ENCODE data around the gene FAM3D.
"Not testable (repeated sequence)": the region's sequence is repeated elsewhere in the genome, so short reads cannot be mapped to it uniquely, and the experiment has no call there.

FAM3D gene, protein sequence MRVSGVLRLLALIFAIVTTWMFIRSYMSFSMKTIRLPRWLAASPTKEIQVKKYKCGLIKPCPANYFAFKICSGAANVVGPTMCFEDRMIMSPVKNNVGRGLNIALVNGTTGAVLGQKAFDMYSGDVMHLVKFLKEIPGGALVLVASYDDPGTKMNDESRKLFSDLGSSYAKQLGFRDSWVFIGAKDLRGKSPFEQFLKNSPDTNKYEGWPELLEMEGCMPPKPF

DNA sequence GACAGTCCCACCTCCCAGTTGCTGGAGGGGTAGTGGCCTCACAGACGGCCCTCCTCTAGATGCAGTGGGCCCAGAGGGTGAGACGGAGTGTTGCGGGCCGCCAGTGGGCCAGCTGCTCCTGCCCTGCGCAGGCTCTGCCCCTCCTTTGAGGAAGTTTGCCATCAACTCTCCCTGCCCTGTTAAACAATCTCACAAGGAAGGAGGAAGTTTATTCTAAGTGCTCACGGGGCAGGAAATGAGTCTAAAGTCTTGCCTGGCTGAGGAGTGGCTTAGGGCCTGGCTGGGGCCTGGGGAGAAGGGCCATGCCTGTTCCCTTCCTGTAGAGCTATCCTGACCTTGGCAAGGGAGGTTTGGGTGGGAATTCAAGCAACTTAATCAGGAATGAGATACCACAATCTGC is at the start of gene FAM3D:
Gene FAM3D (minus strand): TSS at position 92 of the 400 bp plus-strand sequence. CDS start 11,211 bp downstream, outside the sequence.
- no peak for DNase-seq

GRCh38 chr3:58713715-58714401 is 47.3 kb upstream of the FAM3D start:
- DNase-seq, result no peak

DNA sequence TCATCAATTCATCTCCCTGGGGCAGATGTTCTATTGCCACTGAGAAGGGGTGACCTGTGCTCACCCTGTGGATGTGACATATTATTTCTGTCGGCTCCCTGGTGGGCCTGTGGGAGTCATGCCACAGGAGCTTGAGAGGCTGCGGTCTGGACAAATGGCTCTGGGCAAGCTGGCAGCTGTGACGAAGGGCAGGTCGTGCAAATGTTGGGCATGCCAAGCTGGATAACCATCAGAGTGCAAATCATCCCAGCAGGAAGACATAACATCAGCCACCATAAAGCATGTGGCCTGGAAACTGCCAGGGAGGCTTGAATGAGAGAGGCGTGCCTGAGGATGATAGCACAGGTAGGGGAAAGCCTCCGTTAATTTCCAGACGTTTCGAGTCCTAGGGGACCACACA is 45.3 kb upstream of the FAM3D start:
- no peak for DNase-seq

GRCh38 chr3:58708983-58709382 is 42.4 kb upstream of the FAM3D start:
- not testable (repeated sequence) for DNase-seq

- DNase-seq, result no peak
Observed at GRCh38 chr3:58708116-58708791, 41.7 kb upstream of the FAM3D start.

DNA sequence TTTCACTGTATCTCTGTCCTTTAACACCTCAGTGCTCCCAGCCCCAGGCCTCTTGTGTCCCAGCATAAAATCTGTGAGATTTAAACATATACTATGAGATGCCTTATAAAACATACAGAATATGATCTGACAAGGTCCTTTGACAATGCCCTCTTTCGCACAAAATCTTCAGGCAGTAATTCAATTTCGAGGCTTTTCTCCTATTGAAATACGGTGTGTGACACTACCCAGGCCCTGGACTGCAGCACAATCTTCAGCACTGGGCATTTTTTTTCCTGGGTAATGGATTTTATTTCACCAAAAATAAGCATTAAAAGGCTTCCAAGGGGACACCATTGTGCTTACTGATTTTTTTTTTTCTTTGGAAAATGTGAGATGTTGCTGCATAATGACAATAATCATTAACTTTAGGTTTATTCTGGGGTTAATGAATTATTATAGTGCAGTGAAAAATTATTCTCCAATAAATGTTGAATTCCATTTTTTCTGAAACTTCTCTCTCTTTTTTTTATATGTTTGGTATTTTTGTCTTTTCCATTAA is 40.9 kb upstream of the FAM3D start:
- DNase-seq, result no peak

DNA sequence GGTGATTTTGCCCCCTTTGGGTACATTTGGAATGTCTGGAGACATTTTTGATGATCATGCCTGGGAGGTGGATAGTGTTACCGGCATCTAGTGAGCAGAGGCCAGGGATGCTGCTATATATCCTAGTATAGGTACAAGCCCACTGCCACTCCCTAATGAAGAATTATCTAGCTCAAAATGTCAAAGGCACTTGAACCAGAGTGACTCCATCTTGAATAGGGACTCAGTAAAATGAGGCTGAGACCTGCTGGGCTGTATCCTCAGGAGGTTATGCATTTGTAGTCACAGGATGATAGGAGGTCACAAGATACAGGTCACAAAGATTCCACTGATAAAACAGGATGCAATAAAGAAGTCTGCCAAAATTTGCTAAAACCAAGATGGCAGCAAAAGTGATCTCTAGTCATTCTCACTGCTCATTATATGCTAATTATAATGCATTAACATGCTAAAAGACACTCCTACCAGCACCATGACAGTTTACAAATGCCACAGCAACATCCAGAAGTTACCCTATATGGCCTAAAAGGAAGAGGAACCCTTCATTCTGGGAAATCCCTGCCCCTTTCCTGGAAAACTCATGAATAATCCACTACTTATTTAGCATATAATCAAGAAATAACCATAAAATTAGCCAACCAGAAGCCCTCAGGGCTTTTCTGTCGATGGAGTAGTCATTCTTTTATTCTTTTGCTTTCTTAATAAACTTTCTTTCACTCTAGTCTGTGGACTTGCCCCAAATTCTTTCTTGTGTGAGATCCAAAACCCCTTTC is 40.0 kb upstream of the FAM3D start:
- no peak for DNase-seq

DNA sequence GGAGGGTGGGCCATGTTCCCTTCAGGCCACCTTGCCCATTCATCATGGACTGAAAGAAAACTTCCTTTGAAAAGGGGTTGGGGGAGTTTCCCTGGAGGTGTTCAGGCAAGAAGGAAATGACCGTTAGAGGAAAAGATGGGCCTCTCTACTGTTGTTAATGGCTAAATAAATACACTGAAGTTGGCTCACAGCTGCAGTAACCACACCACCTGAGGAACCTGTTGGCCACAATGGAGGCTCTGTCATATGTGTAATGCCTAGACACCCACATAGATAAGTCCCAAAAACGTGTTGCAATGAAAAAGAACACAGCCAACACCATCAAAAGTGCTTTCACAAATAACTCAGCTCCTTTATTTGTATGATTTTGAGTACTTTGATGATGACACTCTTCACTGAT is 38.2 kb upstream of the FAM3D start:
- DNase-seq, result no peak

DNA sequence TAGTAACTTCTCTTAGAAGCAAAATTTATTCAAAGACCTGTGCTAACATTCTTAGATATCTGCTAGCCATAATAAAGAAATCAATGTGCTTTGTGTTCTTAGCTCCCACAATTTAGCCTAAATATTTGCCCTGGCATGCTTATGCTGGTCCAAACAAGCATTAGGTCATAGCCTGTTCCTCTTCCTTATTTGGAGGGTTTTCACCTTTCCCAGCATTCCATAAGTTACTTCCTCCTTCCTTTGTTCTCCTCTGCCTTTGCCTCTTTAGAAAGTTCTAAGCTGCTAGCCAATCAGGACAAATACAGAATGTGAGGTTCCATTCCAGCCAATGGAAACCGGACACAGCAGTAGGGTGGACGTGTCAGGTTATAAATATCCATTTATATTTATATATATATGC is 37.7 kb upstream of the FAM3D start:
- not testable (repeated sequence) for DNase-seq

- no peak for DNase-seq
Observed at GRCh38 chr3:58698246-58698645, 31.7 kb upstream of the FAM3D start.

GRCh38 chr3:58697561-58697960 is 31.0 kb upstream of the FAM3D start:
- DNase-seq, result no peak

GRCh38 chr3:58696813-58697212 is 30.2 kb upstream of the FAM3D start:
- DNase-seq, result not testable (repeated sequence)

- DNase-seq, result no peak
Observed at GRCh38 chr3:58696093-58696492, 29.5 kb upstream of the FAM3D start.

DNA sequence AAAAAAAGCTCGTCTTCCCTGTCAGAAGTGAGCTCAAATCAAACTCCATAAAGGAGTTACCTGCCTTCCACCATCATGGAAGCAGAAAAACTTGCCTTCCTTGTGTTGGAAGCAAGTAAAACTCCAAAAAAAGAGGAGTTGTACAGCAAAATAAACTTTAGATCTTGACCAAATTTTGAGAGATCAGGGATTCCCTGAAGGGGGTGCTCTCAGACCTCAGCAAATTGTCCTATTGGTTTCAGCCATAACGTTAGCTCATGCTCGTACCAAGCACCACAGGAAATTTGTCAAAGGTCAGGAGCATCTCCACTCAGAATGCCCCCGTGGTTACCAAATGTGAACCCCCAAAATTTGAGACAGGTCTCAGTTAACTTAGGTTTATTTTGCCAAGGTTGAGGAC is 28.7 kb upstream of the FAM3D start:
- not testable (repeated sequence) for DNase-seq

DNA sequence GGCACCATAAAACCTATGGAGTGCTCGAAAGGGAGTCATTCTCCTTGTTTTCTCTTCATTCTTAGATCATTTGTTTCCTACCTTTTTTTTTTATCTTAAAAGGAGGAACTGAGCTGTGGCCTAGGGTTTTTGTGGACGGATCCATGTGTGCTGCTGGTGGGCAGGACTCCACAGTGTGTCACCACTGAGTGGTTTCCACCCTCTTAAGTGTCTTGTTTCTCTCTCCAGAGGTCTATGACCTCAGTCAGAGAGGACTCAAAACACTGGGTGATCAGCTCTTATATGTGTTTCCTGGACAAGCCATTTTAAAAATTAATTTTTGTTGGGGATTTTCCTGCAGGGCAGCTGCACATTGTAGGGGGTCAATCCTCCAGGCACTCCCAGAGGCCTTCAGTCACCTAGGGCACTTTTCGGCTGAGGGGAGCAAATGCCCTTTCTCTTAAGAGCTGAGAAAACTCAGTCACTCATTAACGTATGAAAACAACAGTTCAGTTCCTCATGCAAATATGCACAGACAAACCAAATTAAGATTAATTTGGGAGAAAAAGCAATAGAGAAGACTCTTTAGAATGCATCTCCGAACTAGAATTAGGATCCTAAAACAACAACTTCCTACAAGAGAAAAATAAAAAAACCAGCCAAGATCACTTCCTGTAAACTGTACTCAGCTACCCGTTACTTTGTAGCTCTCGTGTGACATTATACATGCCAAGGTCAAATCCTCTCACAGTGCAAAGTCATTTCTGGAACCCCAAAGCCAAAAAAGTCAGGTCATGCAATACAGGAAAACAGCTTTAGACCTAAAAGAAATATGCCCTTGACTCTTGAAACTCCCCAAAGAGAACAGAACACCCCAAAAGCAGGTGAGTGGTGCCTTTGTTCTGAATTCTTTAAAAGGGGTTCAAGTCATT is 27.6 kb upstream of the FAM3D start:
- DNase-seq, result no peak

DNA sequence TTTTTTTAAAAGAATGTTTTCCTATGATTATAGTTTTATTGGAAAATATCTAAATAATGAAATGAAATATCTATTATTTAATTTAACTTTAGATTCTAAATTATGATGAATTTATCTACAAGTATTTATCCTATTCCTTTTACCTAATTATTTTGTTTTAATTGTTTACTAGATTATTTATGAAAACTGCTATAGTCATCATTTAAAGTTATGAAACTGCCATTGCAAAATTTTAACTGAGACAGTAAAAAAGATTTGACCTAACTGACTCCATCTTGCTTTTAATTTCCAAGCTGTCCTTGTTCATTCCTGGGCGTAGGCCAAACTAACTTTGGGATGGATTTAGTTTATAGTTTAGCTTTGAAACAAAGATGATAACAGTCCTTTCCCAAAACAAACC is 25.9 kb upstream of the FAM3D start:
- DNase-seq, result no peak

DNA sequence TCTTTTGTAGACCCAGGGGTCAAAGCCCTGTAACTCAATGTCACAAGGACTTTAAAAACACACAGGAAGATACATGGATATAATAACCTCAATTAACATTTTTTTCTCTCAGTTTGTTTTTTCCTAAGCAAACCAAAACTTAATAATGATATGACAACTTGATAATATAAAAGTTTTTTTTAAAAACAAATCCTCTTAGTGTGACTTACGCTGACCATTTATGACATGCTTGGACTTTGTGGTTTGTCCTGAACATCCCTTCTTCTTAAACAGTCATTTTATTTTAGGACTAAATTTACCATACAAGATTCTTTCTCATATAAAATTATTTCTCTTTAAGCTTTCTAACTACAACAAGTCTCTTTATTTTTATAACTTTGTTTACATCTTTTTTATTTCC is 25.4 kb upstream of the FAM3D start:
- DNase-seq, result no peak

- DNase-seq, result no peak
Observed at GRCh38 chr3:58690490-58690889, 23.9 kb upstream of the FAM3D start.

GRCh38 chr3:58688574-58688973 is 22.0 kb upstream of the FAM3D start:
- no peak for DNase-seq

- no peak for DNase-seq
Observed at GRCh38 chr3:58686847-58687246, 20.3 kb upstream of the FAM3D start.

DNA sequence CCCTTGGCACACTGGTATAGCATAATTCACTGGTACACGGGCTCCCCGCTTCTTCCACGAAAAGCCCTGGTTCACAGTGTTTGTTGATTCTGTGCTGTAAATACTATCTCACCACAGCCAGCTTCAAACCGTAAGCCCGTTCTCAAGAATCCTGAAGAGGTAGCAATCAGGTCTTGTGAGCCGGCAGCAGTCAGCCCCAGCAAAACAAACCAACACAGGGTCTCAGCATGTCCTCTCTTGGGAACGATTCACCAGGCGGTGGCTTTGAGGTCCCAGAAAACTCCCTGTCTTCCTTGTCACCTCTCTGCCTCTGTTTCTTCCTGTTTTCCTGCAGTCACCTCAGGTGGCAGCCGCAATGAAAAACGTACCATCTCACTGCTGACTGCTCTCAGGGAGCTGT is 19.1 kb upstream of the FAM3D start:
- no peak for DNase-seq

GRCh38 chr3:58683466-58683865 is 16.9 kb upstream of the FAM3D start:
- DNase-seq, result no peak
